IPS-NIHi11 (cell line): ENCODE data around the gene TMEM40.
"Not testable (repeated sequence)": the region's sequence is repeated elsewhere in the genome, so short reads cannot be mapped to it uniquely, and the experiment has no call there.

ENCODE experiments used
- DNase-seq: peaks from one replicate; pipeline ENCODE4 v3.0.0; 2012; ENCODE audit warnings: mixed read lengths, low spot score

The TMEM40 gene

DNA sequence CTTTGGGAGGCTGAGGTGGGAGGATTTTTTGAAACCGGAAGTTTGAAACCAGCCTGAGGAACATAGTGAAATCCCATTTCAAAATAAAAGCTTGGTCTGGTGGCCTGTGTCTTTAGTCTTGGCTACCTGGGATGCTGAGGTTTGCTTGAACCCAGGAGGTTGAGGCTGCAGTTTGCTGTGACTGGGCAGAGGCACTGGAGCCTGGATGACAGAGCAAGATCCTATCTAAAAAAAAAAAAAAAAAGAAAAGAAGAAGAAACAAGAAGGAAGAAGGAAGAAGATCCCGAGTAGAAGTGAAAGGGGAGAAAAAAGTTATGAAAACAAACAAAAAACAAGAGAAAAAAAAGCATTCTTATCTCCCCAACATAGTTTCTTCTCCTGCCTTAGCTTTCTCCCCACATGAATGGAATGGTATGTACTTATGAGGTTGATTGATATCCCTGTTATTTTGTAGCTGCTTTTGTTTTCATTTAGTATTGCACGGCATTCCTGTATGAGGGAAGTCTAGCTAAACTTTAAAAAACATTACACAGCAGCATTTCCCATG is 42.4 kb downstream of the TMEM40 start:
- DNase-seq = no peak

DNA sequence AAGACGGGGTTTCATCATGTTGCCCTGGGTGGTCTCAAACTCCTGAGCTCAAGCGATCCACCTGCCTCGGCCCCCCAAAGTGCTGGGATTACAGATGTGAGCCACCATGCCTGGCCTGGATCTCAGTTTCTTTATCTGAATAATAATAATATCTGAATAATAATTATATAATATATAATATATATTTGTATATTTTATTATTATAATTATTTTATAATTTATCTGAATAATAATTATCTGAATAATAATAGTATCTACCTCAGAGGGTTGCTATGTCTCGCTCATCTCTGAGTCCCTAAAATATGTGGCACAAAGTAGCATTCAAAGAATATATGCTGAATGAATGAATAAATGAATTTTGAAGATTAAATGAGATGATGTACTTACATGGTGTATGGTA is 44.8 kb downstream of the TMEM40 start:
- no peak for DNase-seq

DNA sequence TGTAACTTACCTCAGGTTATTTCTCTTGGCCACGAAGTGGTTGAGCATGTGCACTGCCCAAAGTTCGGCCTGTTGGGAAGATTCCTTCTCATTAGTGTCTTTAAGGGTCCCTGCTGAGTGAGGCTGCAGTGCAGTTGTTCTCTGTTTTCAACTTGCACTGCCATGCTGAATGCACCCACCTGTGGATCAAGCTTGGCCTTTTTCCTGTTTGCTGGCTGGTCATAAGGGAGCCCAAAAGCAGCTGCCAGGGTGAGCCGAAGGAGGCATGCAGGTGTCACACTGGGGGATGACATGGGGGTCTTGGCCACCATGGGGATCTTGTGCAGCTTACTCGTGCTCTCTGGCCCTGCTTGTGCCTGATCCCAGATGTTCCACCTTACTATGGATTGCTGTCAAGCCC is 49.0 kb downstream of the TMEM40 start:
- no peak for DNase-seq

DNA sequence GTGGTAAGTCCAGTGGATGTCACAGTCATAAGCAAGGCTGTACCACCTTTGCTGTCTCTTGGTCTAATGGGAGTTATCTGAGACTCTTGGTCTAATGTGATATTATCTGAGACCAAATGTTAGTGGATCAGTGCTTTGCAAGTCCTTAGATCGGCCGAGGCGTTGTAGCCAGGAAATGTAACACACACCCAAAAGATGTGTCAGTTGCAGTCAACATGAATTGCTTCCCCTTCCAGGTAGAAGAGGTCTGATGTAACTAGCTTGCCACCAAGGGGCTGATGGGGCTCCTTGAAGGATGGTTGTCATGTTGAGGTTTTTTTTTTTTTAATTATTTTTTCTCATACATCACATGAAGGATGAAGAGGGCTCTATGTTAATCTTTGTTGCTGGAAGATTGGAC is 49.7 kb downstream of the TMEM40 start:
- no peak for DNase-seq

DNA sequence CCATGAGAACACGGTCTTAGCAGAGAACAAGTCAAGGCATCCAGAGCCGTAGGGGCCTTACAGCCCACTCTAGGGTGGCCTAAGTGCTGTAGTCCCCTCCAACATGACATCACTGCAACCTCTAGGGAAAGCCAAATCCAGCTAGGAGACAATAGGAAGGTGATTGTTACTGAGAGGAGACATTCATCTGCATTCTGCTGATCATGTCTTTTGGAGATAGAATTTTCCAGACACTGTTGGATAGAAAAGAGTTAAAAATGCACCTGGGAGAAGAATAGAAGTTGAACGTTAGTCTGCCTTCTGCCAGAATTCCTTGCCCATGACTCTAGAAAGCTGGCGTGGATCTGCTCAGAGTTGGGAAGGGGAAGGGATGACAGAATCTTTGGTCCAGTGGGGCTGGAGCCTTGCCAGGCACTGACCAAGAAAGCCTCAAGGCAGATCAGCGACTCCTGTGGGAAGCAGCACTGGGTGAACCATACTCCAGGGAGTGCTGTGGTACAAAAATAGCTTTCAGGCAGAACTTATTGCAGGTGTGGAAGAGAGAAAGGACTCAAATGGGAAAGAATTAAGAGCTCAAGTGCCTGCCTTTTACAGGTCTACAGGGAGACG is 50.4 kb downstream of the TMEM40 start:
- DNase-seq = no peak

DNA sequence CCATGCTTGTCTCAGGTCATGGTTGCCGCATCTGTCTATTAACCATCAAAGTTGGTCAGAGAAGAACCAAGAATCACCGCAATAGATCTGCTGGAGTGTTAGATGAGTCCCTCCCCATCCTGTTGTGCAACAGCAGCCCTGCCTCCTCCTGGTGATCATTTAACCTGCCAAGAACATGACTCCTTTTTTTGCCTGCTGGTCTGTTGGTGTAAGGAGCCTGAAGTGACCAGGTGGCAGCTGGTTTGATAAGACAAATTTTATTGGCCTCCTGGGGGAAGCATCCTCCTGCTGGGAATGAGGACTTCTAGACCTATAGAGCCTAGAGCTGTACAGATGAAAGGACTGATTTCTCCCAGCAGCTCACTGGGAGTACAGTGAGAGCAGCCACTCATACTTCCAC is 51.6 kb downstream of the TMEM40 start:
- DNase-seq = no peak

DNA sequence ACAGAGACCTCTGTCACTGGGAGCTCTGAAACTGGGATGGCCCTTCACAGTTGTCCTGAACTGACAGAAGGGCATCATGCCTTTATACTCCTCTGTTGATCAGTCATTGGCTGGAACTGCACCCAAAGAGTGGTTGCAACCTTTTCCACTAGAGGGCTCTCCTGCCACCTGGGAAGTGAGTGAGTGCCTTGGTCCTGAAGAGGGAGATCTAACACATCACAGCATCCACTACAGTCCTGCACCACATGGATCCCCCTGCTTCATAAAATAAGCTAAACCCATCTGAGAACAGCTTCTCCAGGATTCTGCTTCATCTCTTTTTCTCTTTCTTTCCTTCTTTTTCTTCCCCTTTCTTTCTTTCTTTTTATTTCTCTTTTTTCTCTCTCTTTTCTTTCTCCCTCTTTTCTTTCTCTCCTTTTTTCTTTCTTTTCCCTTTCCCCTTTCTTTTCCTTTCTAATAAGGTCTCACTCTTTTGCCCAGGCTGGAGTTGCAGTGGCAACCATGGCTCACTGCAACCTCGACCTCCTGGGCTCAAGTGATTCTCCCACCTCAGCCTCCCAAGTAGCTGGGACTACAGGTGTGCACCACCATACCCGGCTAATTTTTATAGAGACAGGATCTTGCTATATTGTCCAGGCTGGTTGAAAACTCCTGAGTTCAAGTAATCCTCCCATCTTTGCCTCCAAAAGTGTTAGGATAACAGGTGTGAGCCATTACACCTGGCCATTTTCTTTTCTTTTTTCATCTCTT is 52.4 kb downstream of the TMEM40 start:
- DNase-seq = peak; percentile 84

DNA sequence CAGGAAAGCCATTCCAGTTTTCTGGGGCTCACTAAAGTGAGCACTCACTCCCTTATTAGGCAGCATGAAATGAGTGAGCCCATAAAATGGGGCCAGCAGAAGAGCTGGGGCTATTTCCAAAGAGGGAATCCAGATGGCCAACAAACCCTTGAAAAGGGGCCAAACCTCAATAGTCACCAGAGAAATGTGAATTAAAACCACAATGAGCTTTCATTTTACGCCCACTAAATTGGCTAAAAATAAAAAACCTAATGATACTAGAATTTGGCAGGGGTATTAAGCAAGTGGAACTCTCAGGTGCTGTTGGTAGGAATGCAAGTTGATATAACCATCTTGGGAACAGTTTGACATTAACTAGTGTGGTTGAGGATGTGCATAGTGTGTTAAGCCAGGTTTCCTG is 53.1 kb downstream of the TMEM40 start:
- no peak for DNase-seq

DNA sequence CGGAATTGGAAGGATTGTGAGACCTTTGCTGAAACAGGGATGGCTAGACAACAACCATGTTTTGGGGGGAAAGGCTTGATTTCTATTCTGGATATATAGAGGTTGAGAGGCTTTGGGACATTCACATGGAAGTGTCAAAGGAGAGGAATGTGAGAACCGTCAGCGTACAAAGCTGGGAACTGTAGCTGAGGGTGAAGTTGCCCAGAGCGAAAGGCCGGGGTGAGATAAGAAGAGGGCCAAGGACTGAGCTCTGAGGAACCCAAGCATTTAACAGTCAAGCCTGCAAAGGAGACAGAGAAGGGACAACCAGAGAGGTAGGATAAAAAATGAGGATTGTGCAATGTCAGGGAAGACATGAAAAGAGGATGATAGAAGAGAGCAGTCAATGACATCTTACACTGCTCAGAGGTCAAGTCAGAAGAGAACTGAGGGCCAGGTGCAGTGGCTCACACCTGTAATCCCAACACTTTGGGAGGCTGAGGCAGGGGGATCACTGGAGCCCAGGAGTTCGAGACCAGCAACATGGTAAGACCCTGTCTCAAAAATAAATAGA is 53.6 kb downstream of the TMEM40 start:
- DNase-seq = no peak

DNA sequence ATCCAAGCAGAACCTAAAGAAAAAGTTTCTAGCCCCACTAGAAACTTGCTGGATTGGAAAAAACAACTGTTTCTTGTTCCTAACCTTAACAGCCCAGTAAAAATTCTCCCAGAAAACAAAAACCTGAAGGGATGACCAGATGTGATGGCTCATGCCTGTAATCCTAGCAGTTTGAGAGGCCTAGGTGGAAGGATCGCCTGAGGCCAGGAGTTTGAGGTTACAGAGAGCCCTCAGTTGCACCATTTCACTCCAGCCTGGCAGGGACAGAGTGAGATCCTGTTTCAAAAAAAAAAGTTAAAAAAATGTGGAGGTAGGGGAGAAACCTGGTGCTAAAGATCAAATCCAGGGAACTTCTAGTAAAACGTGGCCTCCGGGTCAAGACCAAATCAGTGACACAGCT is 56.6 kb downstream of the TMEM40 start:
- DNase-seq = no peak

DNA sequence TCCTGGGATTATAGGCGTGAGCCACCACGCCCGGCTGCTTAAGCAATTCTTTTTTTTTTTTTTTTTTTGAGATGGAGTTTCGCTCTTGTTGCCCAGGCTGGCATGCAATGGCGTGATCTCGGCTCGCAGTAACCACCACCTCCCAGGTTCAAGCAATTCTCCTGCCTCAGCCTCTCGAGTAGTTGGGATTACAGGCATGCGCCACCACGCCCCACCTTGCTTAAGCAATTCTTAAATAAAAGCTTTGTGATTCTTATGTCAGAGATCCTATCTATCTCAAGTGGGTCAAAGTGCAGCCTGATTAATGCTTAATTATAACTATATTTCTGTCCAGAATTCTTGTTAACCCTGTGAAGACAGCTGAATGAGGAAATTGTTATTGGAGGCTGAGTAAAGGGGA is 57.5 kb downstream of the TMEM40 start:
- DNase-seq = not testable (repeated sequence)

DNA sequence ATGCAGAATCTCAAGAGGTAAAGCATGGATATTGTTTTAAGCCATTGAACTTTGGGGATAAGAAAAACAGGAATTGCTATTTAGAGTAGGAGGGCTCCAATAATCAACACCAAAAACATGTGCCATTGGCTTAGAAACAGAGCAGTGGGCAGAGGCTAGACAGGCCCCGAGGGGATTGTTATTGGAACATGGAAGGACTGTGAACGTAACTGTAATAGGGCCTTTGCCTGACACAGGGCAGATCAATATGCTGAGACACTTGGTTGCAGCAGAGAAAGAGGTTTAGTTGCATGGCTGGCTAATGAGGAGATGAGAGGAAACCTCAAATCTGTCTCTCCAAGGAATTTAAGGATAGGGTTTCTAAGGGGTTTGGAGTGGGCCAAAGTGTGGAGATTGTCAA is 58.3 kb downstream of the TMEM40 start:
- DNase-seq = no peak

DNA sequence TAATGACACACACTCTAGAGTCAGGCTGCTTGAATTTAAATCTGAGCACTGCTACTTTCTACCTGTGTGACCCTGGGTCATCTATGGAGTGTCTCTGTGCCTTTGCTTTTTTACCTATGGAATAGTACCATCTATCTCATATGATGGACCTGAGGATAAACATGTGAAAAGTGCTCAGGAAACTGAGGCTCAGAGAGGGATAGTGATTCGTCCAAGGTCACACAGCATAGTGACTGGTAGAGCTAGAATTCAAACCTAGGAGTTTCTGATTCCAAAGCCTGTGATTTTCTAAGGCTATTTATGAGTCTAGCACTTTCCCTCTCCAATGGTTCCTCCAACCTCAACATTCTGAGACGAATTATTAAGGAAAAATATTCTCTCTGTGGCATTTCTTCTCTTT is 63.1 kb downstream of the TMEM40 start:
- no peak for DNase-seq

DNA sequence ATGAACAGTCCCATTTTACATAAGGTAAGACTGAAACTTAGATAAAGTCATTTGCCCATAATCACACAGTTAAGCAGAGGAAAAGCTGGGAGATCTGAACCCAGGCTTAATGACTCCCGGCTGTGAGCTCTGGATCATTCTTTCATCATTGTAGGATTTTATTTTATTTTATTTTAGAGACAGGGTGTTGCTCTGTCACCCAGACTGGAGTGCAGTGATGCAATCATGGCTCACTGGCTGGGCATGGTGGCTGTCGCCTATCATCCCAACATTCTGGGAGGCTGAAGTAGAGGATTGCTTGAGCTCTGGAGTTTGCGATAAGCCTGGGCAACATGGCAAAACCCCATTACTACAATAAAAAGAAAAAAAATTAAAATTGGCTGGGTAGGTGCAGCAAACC is 63.9 kb downstream of the TMEM40 start:
- no peak for DNase-seq

DNA sequence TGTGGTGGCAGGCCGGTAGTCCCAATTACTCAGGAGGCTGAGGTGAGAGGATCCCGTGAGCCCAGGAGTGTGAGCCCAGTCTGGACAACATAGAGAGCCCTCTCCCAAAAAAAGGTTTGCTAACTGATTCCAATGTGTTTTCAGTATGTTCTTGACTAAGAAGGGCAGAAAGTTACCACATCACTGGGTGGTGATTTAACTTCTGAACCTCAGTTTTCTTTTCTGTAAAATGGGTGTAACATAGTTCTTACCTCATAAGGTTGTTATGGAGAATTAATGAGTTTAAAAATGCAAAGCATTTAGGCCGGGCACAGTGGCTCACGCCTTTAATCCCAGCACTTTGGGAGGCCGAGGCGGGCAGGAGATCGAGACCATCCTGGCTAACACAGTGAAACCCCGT is 66.6 kb downstream of the TMEM40 start:
- DNase-seq = no peak

DNA sequence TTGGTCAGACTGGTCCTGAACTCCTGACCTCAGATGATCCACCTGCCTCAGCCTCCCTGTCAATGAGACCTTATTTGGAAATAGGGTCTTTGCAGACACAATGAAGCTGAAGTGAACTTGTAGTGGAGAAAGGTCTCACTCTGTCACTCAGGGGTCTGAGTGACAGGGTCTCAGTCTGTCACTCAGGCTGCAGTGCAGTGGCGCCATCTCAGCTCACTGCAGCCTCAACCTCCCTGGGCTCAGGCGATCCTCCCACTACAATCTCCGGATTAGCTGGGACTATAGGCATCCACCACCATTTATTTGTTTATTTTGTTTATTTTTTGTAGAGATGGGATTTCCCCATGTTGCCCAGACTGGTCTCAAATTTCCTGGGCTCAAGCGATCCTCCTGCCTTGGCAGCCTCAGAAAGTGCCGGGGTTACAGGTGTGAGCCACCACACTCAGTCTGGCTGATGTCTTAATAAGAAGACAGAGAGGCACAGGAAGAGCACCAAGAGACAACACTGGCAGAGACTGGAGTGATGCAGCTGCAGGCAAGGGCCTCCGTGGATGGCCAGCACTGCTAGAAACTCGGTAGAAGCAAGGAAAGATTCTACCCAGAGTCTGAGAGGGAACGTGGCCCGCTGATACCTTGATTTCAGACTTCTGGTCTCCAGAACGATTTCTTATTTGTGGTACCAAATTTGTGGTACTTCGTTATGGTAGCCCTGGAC is 68.9 kb downstream of the TMEM40 start:
- no peak for DNase-seq

DNA sequence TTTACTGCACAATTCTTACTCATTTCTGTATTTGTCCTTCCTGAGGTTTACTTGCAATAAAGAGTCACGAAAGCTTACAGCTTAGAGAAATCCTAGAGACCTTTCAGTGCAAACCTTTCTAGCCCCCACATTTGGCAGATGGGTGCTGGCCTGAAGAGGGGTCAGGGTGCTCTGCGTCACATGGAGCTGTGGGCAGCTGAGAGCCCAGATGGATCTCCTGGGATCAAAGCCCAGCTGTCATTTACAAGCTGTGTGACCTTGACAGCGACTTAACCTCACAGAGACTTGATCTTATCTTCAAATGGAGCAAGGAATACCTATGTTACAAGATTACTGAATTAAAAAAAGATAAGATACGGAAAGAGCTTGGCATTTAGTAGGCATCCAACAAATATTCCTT is 71.1 kb downstream of the TMEM40 start:
- DNase-seq = no peak

DNA sequence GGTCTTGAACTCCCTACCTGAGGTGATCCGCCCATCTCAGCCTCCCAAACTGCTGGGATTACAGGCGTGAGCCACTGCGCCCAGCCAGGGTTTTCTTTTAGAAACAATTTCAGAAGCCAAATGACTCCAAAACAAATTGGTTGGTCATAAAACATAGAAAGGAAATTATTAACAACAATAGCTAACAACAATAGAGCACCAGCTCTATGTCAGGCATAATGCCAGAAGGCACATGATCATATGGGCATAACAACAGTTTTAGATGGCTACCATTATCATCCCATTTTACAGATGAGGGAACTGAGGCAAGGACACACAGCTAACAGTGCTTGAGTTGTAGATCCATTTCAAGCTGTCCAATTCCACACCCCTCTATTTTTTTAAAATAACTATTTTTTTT is 73.0 kb downstream of the TMEM40 start:
- no peak for DNase-seq
